Measurements from ENCODE around the gene NDUFA8.

NDUFA8 gene

DNA sequence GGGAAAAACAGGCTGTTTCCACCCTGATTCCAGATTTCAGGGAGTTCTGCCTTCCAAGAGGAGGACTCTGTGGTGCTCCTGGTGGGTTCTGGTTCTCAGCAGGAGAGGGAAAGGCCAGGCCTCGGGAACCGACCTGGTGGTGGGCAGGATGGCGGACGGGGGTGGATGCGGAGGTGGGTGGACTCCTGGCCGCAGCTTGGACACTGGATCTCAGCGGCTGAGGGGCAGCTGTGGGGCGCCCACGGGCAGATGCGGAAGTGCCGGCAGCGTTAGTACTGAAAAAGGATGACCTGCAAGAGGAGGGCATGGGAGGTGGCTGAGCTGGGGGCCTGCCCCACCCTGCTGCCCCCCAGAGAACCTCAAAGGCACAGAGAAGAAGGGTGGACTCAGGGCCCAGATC lies 44.9 kb upstream of the NDUFA8 start:
- TF ChIP-seq, protein P1, sequence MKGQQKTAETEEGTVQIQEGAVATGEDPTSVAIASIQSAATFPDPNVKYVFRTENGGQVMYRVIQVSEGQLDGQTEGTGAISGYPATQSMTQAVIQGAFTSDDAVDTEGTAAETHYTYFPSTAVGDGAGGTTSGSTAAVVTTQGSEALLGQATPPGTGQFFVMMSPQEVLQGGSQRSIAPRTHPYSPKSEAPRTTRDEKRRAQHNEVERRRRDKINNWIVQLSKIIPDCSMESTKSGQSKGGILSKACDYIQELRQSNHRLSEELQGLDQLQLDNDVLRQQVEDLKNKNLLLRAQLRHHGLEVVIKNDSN (IDR thresholded peaks at IDR 0.05) = no peak
- TF ChIP-seq CREB1 (IDR thresholded peaks at IDR 0.05; ENCODE audit: low read depth) (no peak), ZBTB7A (IDR thresholded peaks at IDR 0.05; ENCODE audit: low read depth) (no peak), TAF1 (IDR thresholded peaks at IDR 0.05; ENCODE audit: low read depth) (no peak), MAX (IDR thresholded peaks at IDR 0.05) (no peak), REST (IDR thresholded peaks at IDR 0.05; ENCODE audit: low read depth) (no peak), EP300 (IDR thresholded peaks at IDR 0.05; ENCODE audit: borderline replicate concordance) (no peak), TCF12 (IDR thresholded peaks at IDR 0.05; ENCODE audit: low read depth) (no peak), FOXM1 (IDR thresholded peaks at IDR 0.05; ENCODE audit: borderline replicate concordance, low read depth) (no peak), EGR1 (IDR thresholded peaks at IDR 0.05) (no peak), YY1 (IDR thresholded peaks at IDR 0.05; ENCODE audit: low read depth) (no peak), NFIC (IDR thresholded peaks at IDR 0.05) (no peak), RAD21 (IDR thresholded peaks at IDR 0.05; ENCODE audit: low read depth) (no peak), CEBPB (IDR thresholded peaks at IDR 0.05) (no peak), TEAD4 (IDR thresholded peaks at IDR 0.05) (no peak)

DNA sequence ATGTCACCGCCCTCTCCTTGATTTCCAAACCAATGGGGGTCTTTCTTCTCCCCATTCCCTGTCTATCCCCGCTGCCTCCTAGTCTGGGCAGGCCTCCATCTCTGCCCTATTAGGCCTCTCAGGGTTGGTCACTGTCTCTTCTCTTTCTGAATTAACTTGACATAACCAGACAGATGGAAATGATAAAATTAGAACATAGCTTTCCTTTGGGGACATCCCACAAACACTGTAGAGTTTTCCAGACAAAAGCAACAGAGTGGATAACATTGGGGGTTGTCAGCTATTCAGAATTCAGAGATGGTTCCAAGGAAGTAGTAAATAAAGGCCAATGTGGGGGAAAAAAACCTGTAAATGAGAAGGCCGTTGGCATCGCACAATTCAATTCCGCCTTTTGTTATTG lies 44.5 kb upstream of the NDUFA8 start:
- TF ChIP-seq TCF12 (IDR thresholded peaks at IDR 0.05; ENCODE audit: low read depth) = no peak
- TF ChIP-seq RAD21 (IDR thresholded peaks at IDR 0.05; ENCODE audit: low read depth) = no peak
- TF ChIP-seq MAX (IDR thresholded peaks at IDR 0.05) = no peak
- no peak for TF ChIP-seq EGR1 (IDR thresholded peaks at IDR 0.05)
- no peak for TF ChIP-seq REST (IDR thresholded peaks at IDR 0.05; ENCODE audit: low read depth)
- no peak for TF ChIP-seq CREB1 (IDR thresholded peaks at IDR 0.05; ENCODE audit: low read depth)
- TF ChIP-seq EP300 (IDR thresholded peaks at IDR 0.05; ENCODE audit: borderline replicate concordance) = no peak
- no peak for TF ChIP-seq YY1 (IDR thresholded peaks at IDR 0.05; ENCODE audit: low read depth)
- TF ChIP-seq FOXM1 (IDR thresholded peaks at IDR 0.05; ENCODE audit: borderline replicate concordance, low read depth) = no peak
- no peak for TF ChIP-seq NFIC (IDR thresholded peaks at IDR 0.05)
- no peak for TF ChIP-seq TEAD4 (IDR thresholded peaks at IDR 0.05)
- TF ChIP-seq, protein P1 (IDR thresholded peaks at IDR 0.05) = no peak

GRCh38 chr9:122202111-122202510 lies 42.5 kb upstream of the NDUFA8 start:
- TF ChIP-seq YY1 (IDR thresholded peaks at IDR 0.05; ENCODE audit: low read depth) = no peak
- TF ChIP-seq, protein P1 (IDR thresholded peaks at IDR 0.05) = no peak
- TF ChIP-seq TEAD4 (IDR thresholded peaks at IDR 0.05) = no peak
- TF ChIP-seq NFIC (IDR thresholded peaks at IDR 0.05) = no peak
- no peak for TF ChIP-seq REST (IDR thresholded peaks at IDR 0.05; ENCODE audit: low read depth)
- no peak for TF ChIP-seq EP300 (IDR thresholded peaks at IDR 0.05; ENCODE audit: borderline replicate concordance)
- no peak for TF ChIP-seq TCF12 (IDR thresholded peaks at IDR 0.05; ENCODE audit: low read depth)
- TF ChIP-seq FOXM1 (IDR thresholded peaks at IDR 0.05; ENCODE audit: borderline replicate concordance, low read depth) = no peak
- TF ChIP-seq CREB1 (IDR thresholded peaks at IDR 0.05; ENCODE audit: low read depth) = no peak
- no peak for TF ChIP-seq TAF1 (IDR thresholded peaks at IDR 0.05; ENCODE audit: low read depth)
- TF ChIP-seq ZBTB7A (IDR thresholded peaks at IDR 0.05; ENCODE audit: low read depth) = no peak
- TF ChIP-seq MAX (IDR thresholded peaks at IDR 0.05) = no peak
- TF ChIP-seq RAD21 (IDR thresholded peaks at IDR 0.05; ENCODE audit: low read depth) = no peak
- TF ChIP-seq EGR1 (IDR thresholded peaks at IDR 0.05) = no peak
- TF ChIP-seq CEBPB (IDR thresholded peaks at IDR 0.05) = no peak

DNA sequence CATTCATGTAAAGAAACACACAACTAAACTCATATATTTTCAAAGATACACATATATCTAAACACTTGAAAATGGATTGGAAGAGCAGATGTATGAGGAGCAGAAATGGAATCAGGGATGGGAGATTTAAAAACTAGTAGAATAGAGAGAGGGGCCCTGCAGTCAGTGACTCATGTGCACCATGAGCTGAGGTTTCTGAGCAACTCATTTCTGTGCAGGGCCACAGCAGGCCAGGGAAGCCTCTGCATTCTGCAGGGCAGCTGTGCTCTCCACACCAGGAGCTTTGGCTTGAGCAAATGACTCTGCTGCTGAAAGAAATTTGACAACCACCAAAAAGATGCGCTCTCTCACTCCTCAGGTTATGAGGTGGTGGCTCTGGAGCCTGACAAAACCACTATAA lies 42.1 kb upstream of the NDUFA8 start:
- TF ChIP-seq CEBPB (IDR thresholded peaks at IDR 0.05) (no peak), TAF1 (IDR thresholded peaks at IDR 0.05; ENCODE audit: low read depth) (no peak), ZBTB7A (IDR thresholded peaks at IDR 0.05; ENCODE audit: low read depth) (no peak), TCF12 (IDR thresholded peaks at IDR 0.05; ENCODE audit: low read depth) (no peak), YY1 (IDR thresholded peaks at IDR 0.05; ENCODE audit: low read depth) (no peak), TEAD4 (IDR thresholded peaks at IDR 0.05) (no peak), NFIC (IDR thresholded peaks at IDR 0.05) (no peak), RAD21 (IDR thresholded peaks at IDR 0.05; ENCODE audit: low read depth) (no peak), EGR1 (IDR thresholded peaks at IDR 0.05) (no peak), EP300 (IDR thresholded peaks at IDR 0.05; ENCODE audit: borderline replicate concordance) (no peak), REST (IDR thresholded peaks at IDR 0.05; ENCODE audit: low read depth) (no peak), MAX (IDR thresholded peaks at IDR 0.05) (no peak), CREB1 (IDR thresholded peaks at IDR 0.05; ENCODE audit: low read depth) (no peak), FOXM1 (IDR thresholded peaks at IDR 0.05; ENCODE audit: borderline replicate concordance, low read depth) (no peak)
- TF ChIP-seq, protein P1 (IDR thresholded peaks at IDR 0.05) = no peak

Data from Ishikawa (cell line).